Measurements from ENCODE around the gene LRRC8D. TPM values are rescaled to one million over a fixed set of nuclear protein-coding genes. Genes with fewer than 3 reads are reported as not detected.
A peak's percentile ranks its signal among the peaks of the same experiment; 100 is the strongest.

LRRC8D gene
- polyA plus RNA-seq, 2 of the 4 experiments (the other 2 are of a cell fraction), result 41.8 to 76.7 TPM

DNA sequence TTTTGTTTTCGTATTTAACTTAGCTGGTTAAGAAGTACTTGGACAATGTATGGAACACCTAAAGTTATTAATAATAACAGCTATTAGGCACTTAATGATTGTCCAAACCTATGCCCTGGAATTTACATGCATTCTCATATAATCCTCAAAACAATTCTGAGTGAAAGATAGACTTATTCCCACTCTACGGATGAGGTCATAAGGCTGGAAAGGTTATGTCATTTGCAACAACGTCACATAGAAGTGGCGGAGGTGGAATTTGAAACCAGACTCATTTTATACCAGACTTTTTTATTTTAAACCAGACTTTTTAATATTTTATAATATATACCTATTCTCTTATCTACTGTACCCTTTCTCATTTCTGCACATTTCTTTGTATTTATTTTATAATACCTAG is 8.4 kb downstream of the LRRC8D start:
- no peak for TF ChIP-seq CBX2 (IDR thresholded peaks at IDR 0.05; ENCODE audit: borderline replicate concordance, low read depth)
- TF ChIP-seq REST (IDR thresholded peaks at IDR 0.05), result no peak
- no peak for TF ChIP-seq EHF (CRISPR knock-in tag; IDR thresholded peaks at IDR 0.05)
- TF ChIP-seq, protein P1, sequence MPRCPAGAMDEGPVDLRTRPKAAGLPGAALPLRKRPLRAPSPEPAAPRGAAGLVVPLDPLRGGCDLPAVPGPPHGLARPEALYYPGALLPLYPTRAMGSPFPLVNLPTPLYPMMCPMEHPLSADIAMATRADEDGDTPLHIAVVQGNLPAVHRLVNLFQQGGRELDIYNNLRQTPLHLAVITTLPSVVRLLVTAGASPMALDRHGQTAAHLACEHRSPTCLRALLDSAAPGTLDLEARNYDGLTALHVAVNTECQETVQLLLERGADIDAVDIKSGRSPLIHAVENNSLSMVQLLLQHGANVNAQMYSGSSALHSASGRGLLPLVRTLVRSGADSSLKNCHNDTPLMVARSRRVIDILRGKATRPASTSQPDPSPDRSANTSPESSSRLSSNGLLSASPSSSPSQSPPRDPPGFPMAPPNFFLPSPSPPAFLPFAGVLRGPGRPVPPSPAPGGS (IDR thresholded peaks at IDR 0.05), result no peak
- no peak for TF ChIP-seq EHMT2 (IDR thresholded peaks at IDR 0.05; ENCODE audit: low read depth)
- TF ChIP-seq MAFK (IDR thresholded peaks at IDR 0.05; ENCODE audit: partially characterized antibody), result no peak
- TF ChIP-seq ZNF302 (CRISPR knock-in tag; IDR thresholded peaks at IDR 0.05), result no peak
- no peak for TF ChIP-seq HOXA7 (CRISPR knock-in tag; IDR thresholded peaks at IDR 0.05)
- TF ChIP-seq MAX (IDR thresholded peaks at IDR 0.05), result no peak
- no peak for TF ChIP-seq MAZ (IDR thresholded peaks at IDR 0.05; ENCODE audit: borderline replicate concordance, low read depth, low read length)
- TF ChIP-seq RCOR1 (IDR thresholded peaks at IDR 0.05; ENCODE audit: low read depth, low read length), result no peak
- no peak for TF ChIP-seq ESRRA (IDR thresholded peaks at IDR 0.05; ENCODE audit: borderline replicate concordance, low read length)
- TF ChIP-seq POLR2A (IDR thresholded peaks at IDR 0.05; ENCODE audit: low read length), result no peak
- no peak for TF ChIP-seq FOXS1 (CRISPR knock-in tag; IDR thresholded peaks at IDR 0.05)
- TF ChIP-seq RARB (CRISPR knock-in tag; IDR thresholded peaks at IDR 0.05), result no peak
- Histone ChIP-seq H3K4me3 (no peak overlapping the region), H3K9me3 (no peaks in the 10 kb centered on the region), H3K4me1 (peaks cover 43% of the 10 kb centered on the region), H3K4me2 (no peak overlapping the region), H3K27ac (no peak overlapping the region)
- 97% methylated on average over 4 of the region's 4 CpGs for WGBS (ENCODE audit: missing lambda C conversion rate)
- DNase-seq (ENCODE audit: low read depth in 1 of 2, low spot score in 1 of 2) (no peak), FAIRE-seq (no peak), ATAC-seq (no peak)
- POLR2A ChIA-PET, result no interaction called here
- CTCF ChIA-PET, result interaction anchor here (1.2 to 2.0 kb wide), 2 partner anchors 14 to 50 kb away, joined by 4 to 8 read pairs; no protein-coding TSS in a partner anchor

- DNase-seq (ENCODE audit: low read depth in 1 of 2, low spot score in 1 of 2), result no peak
- Histone ChIP-seq H3K9me3 (no peaks in the 10 kb centered on the region), H3K4me3 (no peak overlapping the region), H3K4me2 (peak overlapping the region; percentile 31), H3K4me1 (peaks cover 61% of the 10 kb centered on the region), H3K27ac (no peak overlapping the region)
- ChIA-PET POLR2A (no interaction called here), CTCF (no interaction called here)
- no peak for FAIRE-seq
- TF ChIP-seq HDAC2 (IDR thresholded peaks at IDR 0.05), result no peak
- TF ChIP-seq POLR2A (IDR thresholded peaks at IDR 0.05; ENCODE audit: low read length), result no peak
- TF ChIP-seq SREBF2 (IDR thresholded peaks at IDR 0.05), result no peak
- TF ChIP-seq HOXB13 (CRISPR knock-in tag; IDR thresholded peaks at IDR 0.05; ENCODE audit: low read depth), result no peak
- no peak for TF ChIP-seq RFX5 (IDR thresholded peaks at IDR 0.05)
- TF ChIP-seq BHLHE40 (IDR thresholded peaks at IDR 0.05; ENCODE audit: low read depth, low read length), result no peak
- no peak for TF ChIP-seq CBX2 (IDR thresholded peaks at IDR 0.05; ENCODE audit: borderline replicate concordance, low read depth)
- no peak for TF ChIP-seq RCOR1 (IDR thresholded peaks at IDR 0.05; ENCODE audit: low read depth, low read length)
- TF ChIP-seq CTCF (IDR thresholded peaks at IDR 0.05), result no peak
- TF ChIP-seq RNF2 (IDR thresholded peaks at IDR 0.05; ENCODE audit: borderline replicate concordance, low read depth), result no peak
- TF ChIP-seq KDM5A (IDR thresholded peaks at IDR 0.05), result no peak
- TF ChIP-seq ZFP36 (IDR thresholded peaks at IDR 0.05; ENCODE audit: borderline replicate concordance, partially characterized antibody), result no peak
- TF ChIP-seq E2F6 (IDR thresholded peaks at IDR 0.05; ENCODE audit: borderline replicate concordance, low read depth), result no peak
- no peak for TF ChIP-seq FOSB (CRISPR knock-in tag; IDR thresholded peaks at IDR 0.05)
- no peak for TF ChIP-seq POLR2AphosphoS2 (conservative IDR thresholded peaks at IDR 0.05; ENCODE audit: low read length)
- TF ChIP-seq CEBPB (IDR thresholded peaks at IDR 0.05), result no peak
- TF ChIP-seq NPAS2 (CRISPR knock-in tag; IDR thresholded peaks at IDR 0.05; ENCODE audit: borderline replicate concordance), result no peak
- no peak for TF ChIP-seq NR3C1 (IDR thresholded peaks at IDR 0.05)
- no peak for TF ChIP-seq TFCP2L1 (CRISPR knock-in tag; IDR thresholded peaks at IDR 0.05)
- TF ChIP-seq ZSCAN20 (CRISPR knock-in tag; IDR thresholded peaks at IDR 0.05), result no peak
- peak; percentile 43 to 52; a peak in 3 of 6 replicates for ATAC-seq
- WGBS (ENCODE audit: missing lambda C conversion rate), result 67% methylated on average over 7 of the region's 7 CpGs
These were observed 10.8 kb downstream of the LRRC8D start for GRCh38 chr1:89831462-89832120.
